CD4-positive, alpha-beta T cell treated with Interleukin-15 for 4 hours (primary cell): ENCODE measurements around the gene OSBP2.

Experiments used
- DNase-seq: peaks from one replicate; pipeline ENCODE4 v3.0.0-alpha.2; 2020; ENCODE audit warnings: low spot score

Gene OSBP2

GRCh38 chr22:30940685-30941362 is 246.2 kb downstream of the OSBP2 start:
- peak; percentile 43 for DNase-seq

GRCh38 chr22:30941363-30941740 is 246.7 kb downstream of the OSBP2 start:
- no peak for DNase-seq

- peak; percentile 55 for DNase-seq
Measured at GRCh38 chr22:30943368-30943767, 248.7 kb downstream of the OSBP2 start.

- no peak for DNase-seq
Measured at GRCh38 chr22:30944986-30945385, 250.3 kb downstream of the OSBP2 start.

GRCh38 chr22:30945653-30946052 is 251.0 kb downstream of the OSBP2 start:
- DNase-seq = no peak

GRCh38 chr22:30946354-30946753 is 251.7 kb downstream of the OSBP2 start:
- no peak for DNase-seq

GRCh38 chr22:30947173-30947815 is 252.6 kb downstream of the OSBP2 start:
- no peak for DNase-seq

- peak; percentile 37 for DNase-seq
Measured at GRCh38 chr22:30947816-30948454, 253.3 kb downstream of the OSBP2 start.

GRCh38 chr22:30948930-30949342 is 254.3 kb downstream of the OSBP2 start:
- DNase-seq = no peak

- DNase-seq = no peak
Measured at GRCh38 chr22:30949934-30950660, 255.4 kb downstream of the OSBP2 start.

GRCh38 chr22:30953206-30953605 is 258.5 kb downstream of the OSBP2 start:
- DNase-seq = no peak

- DNase-seq = no peak
Measured at GRCh38 chr22:30955153-30955552, 260.5 kb downstream of the OSBP2 start.
